Ishikawa (cell line): Measurements from ENCODE around the gene PDE6A.
A peak's percentile ranks its signal among the peaks of the same experiment; 100 is the strongest.

Experiments
- CEBPB ChIP-seq: IDR thresholded peaks from 2 replicates; pipeline ENCODE4 v1.6.1; 2012
- CREB1 ChIP-seq: IDR thresholded peaks from 2 replicates; pipeline ENCODE4 v1.6.1; 2012; ENCODE audit warnings: low read depth
- EGR1 ChIP-seq: IDR thresholded peaks from 2 replicates; pipeline ENCODE4 v1.6.1; 2012
- EP300 ChIP-seq: IDR thresholded peaks from 2 replicates; pipeline ENCODE4 v1.6.1; 2012; ENCODE audit warnings: borderline replicate concordance
- FOXM1 ChIP-seq: IDR thresholded peaks from 2 replicates; pipeline ENCODE4 v1.6.1; 2012; ENCODE audit warnings: low read depth, borderline replicate concordance
- NFIC ChIP-seq: IDR thresholded peaks from 2 replicates; pipeline ENCODE4 v1.6.1; 2012
- RAD21 ChIP-seq: IDR thresholded peaks from 2 replicates; pipeline ENCODE4 v1.6.1; 2012; ENCODE audit warnings: low read depth
- REST ChIP-seq: IDR thresholded peaks from 2 replicates; pipeline ENCODE4 v1.6.1; 2012; ENCODE audit warnings: low read depth, mild to moderate bottlenecking
- TAF1 ChIP-seq: IDR thresholded peaks from 2 replicates; pipeline ENCODE4 v1.6.1; 2012; ENCODE audit warnings: low read depth, mild to moderate bottlenecking
- TCF12 ChIP-seq: IDR thresholded peaks from 2 replicates; pipeline ENCODE4 v1.6.1; 2012; ENCODE audit warnings: low read depth
- TEAD4 ChIP-seq: IDR thresholded peaks from 2 replicates; pipeline ENCODE4 v1.6.1; 2012
- YY1 ChIP-seq: IDR thresholded peaks from 2 replicates; pipeline ENCODE4 v1.6.1; 2012; ENCODE audit warnings: low read depth
- ZBTB7A ChIP-seq: IDR thresholded peaks from 2 replicates; pipeline ENCODE4 v1.6.1; 2012; ENCODE audit warnings: low read depth
- TF ChIP-seq, protein P1 (sequence below): IDR thresholded peaks from 2 replicates; pipeline ENCODE4 v1.6.1; 2012
- TF ChIP-seq, protein P2 (sequence below): IDR thresholded peaks from 2 replicates; pipeline ENCODE4 v1.6.1; 2012

The PDE6A gene

DNA sequence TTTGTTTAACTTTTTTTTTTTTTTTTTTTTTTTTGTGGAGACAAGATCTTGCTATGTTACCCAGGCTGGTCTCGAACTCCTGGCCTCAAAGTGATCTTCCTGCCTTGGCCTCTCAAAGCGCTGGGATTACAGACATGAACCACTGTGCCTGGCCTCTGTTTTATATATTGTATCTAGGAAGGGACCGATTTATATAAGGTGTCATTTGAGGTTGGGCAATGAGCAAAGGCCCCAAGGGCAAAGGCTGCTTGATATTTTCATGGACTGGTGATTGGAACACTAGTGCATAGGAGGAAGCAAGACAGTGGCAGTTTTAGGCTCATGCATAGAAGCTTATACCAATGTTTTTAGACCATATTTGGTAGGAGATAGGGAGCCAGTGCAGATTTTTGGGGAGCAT, 19.1 kb upstream of the PDE6A start:
- TF ChIP-seq CEBPB (no peak), TEAD4 (no peak), NFIC (no peak), FOXM1 (no peak), CREB1 (no peak), EP300 (no peak), REST (no peak), RAD21 (no peak), ZBTB7A (no peak), YY1 (no peak), TCF12 (no peak), TAF1 (no peak)
- TF ChIP-seq, protein P1, sequence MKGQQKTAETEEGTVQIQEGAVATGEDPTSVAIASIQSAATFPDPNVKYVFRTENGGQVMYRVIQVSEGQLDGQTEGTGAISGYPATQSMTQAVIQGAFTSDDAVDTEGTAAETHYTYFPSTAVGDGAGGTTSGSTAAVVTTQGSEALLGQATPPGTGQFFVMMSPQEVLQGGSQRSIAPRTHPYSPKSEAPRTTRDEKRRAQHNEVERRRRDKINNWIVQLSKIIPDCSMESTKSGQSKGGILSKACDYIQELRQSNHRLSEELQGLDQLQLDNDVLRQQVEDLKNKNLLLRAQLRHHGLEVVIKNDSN = no peak
- TF ChIP-seq, protein P2, sequence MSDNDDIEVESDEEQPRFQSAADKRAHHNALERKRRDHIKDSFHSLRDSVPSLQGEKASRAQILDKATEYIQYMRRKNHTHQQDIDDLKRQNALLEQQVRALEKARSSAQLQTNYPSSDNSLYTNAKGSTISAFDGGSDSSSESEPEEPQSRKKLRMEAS = no peak

GRCh38 chr5:149962601-149963300, 18.2 kb upstream of the PDE6A start:
- TF ChIP-seq EP300 (no peak), NFIC (no peak), TCF12 (no peak), REST (no peak), CREB1 (no peak), FOXM1 (no peak), EGR1 (no peak), YY1 (no peak), TEAD4 (no peak)
- TF ChIP-seq, protein P2 = no peak
- TF ChIP-seq, protein P1 = no peak

- TF ChIP-seq RAD21 (peak; percentile 73), CEBPB (no peak), TCF12 (no peak), TAF1 (no peak), EGR1 (no peak), NFIC (no peak), ZBTB7A (no peak)
- TF ChIP-seq, protein P2 = no peak
Observed at GRCh38 chr5:149961957-149962409, 17.4 kb upstream of the PDE6A start.

GRCh38 chr5:149961186-149961685, 16.6 kb upstream of the PDE6A start:
- TF ChIP-seq CEBPB (no peak), NFIC (no peak), TAF1 (no peak), YY1 (no peak), CREB1 (no peak), TEAD4 (no peak)
- TF ChIP-seq, protein P2 = no peak
- TF ChIP-seq, protein P1 = no peak

- TF ChIP-seq CREB1 (no peak), CEBPB (no peak), REST (no peak), ZBTB7A (0 out of 2 replicates have a peak, but pooled peaks have one; percentile 35), YY1 (no peak), EP300 (peak; percentile 28; the same call in 1 of the 2 replicates), NFIC (peak; percentile 13; the same call in 1 of the 2 replicates), TCF12 (peak; percentile 23; the same call in 1 of the 2 replicates), TAF1 (peak; percentile 71; the same call in 1 of the 2 replicates)
- TF ChIP-seq, protein P2 = peak; percentile 94
- TF ChIP-seq, protein P1 = peak; percentile 99
Observed at GRCh38 chr5:149960272-149961185, 15.9 kb upstream of the PDE6A start, which contains the start of gene SLC26A2. SLC26A2 (plus strand) TSS chr5:149960758; CDS start chr5:149977653, 16,895 bp downstream.
